Cardiac atrium fibroblast (primary cell): ENCODE results near the gene ZNF254. TPM values are rescaled to one million over a fixed set of nuclear protein-coding genes. Genes with fewer than 3 reads are reported as not detected.

ENCODE experiments used
- total RNA-seq: library from RNA; depleted of rRNA; stranded (reverse); fragments of >200 nt; gene quantifications from 2 replicates; pipeline ENCODE4 v1.2.3, GENCODE V29; 2015

Gene ZNF254
- 3.1 and 3.6 TPM in 2 replicates for total RNA-seq

GRCh38 chr19:24086974-24087595 is at the start of gene ZNF254:
Gene ZNF254, plus strand, starts transcription at chr19:24087187. Its CDS starts 121 bp downstream, at chr19:24087308.

Other genes with a start within 250 kb of the ZNF254 start
- gene ZNF726, start 172.3 kb upstream of the ZNF254 start, total RNA-seq = 0.54 and 2.4 TPM in 2 replicates